Transverse colon (tissue), 3 donors: Measurements from ENCODE around the gene TSPAN5.

ENCODE experiments used
- POLR2A ChIP-seq: fragments of 450-650 bp; IDR thresholded peaks from one replicate; pipeline ENCODE4 v1.6.1; 2016; ENCODE audit warnings: antibody characterized with exemption, mild to moderate bottlenecking, moderate library complexity
- POLR2AphosphoS5 ChIP-seq, 3 donors: sonication (generic); formaldehyde crosslinking; IDR thresholded peaks; one replicate each; pipeline ENCODE4 v1.6.1; 2016; ENCODE audit warnings: antibody characterized with exemption in 3 of 3

GRCh38 chr4:98574816-98575215, 83.6 kb downstream of the TSPAN5 start:
- TF ChIP-seq POLR2AphosphoS5 (IDR thresholded peaks at IDR 0.05) = no peak
- no peak for TF ChIP-seq POLR2A
